HG02678 (cell line): ENCODE results near the gene KCNJ14.

Source experiments
- ATAC-seq: cut with Tn5 transposase; IDR thresholded peaks from one replicate; pipeline ENCODE4 v1.9.1; 2021; ENCODE audit warnings: mild to moderate bottlenecking, moderate library complexity; ENCODE audit not compliant: unreplicated experiment

Gene KCNJ14

GRCh38 chr19:48455171-48455907 lies at the start of gene KCNJ14:
Gene KCNJ14 (plus strand): TSS chr19:48455574. CDS start chr19:48461725, 6,151 bp downstream.
- ATAC-seq = no peak

- no peak for ATAC-seq
These were observed 49.5 kb upstream of the KCNJ14 start for GRCh38 chr19:48405850-48406249.

DNA sequence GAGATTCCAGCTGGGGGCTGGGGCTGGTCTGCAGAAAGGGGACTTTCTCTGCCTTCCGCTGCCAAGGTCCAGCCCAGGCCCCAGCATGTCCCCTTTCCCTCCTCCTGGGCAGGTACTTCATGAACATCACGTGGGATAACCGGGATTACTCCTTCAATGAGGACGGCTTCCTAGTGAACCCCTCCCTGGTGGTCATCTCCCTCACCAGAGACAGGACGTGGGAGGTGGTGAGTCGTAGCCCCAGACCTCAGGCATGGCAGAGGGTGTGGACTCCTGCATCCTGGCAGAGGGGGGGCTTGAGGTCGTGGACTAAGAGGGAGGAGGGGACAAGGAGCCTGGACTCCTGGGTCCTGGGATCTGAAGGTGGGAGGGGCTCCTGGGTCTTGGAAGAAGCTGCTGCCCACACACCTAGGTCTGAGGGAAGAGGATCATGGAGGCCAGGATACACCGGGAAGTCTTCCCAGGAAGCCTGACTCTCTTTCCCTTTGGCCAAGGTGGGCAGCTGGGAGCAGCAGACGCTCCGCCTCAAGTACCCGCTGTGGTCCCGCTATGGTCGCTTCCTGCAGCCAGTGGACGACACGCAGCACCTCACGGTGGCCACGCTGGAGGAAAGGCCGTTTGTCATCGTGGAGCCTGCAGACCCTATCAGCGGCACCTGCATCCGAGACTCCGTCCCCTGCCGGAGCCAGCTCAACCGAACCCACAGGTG lies 41.3 kb upstream of the KCNJ14 start:
- ATAC-seq = no peak

GRCh38 chr19:48415395-48415794 lies 40.0 kb upstream of the KCNJ14 start:
- ATAC-seq = no peak

GRCh38 chr19:48415806-48416221 lies 39.6 kb upstream of the KCNJ14 start:
- ATAC-seq = no peak

- no peak for ATAC-seq
These were observed 38.0 kb upstream of the KCNJ14 start for GRCh38 chr19:48417421-48417820.

DNA sequence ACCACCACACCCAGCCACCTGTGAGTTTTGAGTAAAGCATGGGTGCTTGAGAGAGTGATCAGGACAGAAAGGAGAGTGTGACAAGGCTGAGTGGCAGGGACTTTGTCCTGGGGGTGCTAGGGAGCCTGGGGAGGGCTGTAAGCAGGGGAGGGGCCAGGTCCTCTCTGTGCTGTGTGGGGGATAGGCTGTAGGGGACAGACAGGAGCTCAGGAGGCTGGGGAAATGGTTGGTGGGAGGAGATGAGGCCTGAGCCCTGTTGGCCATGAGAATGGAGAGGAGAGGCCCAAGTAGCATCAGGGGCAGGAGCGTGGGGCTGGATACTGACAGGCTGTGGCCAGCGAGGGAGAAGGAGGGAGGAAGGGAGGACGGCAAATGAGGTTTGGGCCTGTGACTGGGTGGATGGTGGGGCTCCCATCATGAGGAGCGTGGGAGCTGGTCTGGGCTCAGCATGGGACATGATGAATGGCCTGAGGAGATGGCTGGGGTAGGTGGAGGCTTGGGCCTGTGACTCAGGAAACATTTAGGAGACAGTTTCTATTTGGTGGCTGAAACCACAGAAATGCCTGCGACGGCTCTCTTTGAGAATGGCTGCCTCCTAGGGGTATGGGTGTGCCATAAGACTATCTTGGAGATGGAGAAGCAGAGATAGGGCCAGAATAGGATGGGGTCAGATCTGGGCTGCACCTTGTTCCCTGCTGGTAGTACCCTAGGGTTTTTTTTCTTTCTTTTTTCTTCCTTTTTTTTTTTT lies 36.9 kb upstream of the KCNJ14 start:
- no peak for ATAC-seq

GRCh38 chr19:48419158-48419920 lies 36.0 kb upstream of the KCNJ14 start:
- ATAC-seq = peak; percentile 85

- no peak for ATAC-seq
These were observed 33.8 kb upstream of the KCNJ14 start for GRCh38 chr19:48421548-48421947.

DNA sequence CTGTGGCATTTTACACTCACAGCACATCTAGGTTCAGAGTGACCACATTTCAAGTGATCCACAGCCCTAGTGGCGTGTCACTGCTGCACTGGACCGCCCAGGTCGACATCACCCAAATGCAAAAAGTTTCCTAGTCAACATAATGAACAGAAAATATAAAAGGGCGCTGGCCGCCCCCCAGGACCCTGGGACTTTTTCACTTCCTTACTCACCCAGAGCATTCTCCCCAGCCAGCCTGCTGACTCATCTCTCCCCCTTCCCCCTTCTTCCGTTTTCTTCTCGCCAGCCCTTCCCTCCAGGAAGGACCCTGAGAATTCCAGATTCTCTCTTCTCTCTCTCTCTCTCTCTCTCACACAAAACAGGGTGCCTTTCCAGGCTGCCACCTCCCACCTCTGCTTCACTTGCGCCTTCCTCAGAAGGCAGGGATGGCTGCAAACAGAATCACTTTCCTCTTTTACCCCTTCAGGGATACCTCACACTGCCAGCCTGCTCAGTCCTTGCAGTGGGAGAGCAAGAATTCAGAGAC lies 30.6 kb upstream of the KCNJ14 start:
- ATAC-seq = no peak

DNA sequence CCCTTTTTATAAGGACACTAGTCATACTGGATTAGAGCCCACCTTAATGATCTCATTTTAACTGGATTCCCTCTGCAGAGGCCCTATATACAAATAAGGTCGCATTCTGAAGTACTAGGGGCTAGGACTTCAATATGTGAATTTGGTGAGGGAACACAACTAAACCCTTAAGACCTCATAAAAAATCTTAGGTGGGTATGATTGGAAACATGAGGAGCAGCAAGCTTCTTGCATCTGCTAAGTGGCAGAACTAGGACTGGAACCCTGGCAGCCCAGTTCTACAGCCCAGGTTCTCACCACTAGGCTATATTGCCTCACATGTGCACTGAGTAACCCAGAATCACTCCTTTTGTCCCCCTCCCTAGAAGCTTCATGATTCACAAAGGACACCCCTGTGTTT lies 26.7 kb upstream of the KCNJ14 start:
- ATAC-seq = no peak

DNA sequence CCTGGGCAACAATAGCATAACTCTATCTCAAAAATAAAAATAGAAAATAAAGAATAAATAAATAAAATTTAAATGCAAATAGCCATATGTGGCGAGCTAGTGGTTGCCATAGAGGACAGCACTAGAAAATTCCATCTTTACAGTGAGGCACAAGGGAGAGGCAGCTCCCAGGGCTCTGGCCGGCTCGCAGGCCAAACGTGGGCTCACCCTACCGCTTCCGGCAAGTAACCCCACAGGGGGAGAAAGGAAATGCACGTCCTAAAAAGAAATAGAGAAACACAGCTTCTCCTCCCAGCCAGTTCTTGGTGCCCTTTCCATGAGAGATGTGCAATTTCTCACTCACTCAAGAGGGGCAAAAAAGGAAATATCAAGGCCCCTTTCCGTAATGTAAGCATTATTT lies 22.0 kb upstream of the KCNJ14 start:
- no peak for ATAC-seq

GRCh38 chr19:48436586-48436985 lies 18.8 kb upstream of the KCNJ14 start:
- no peak for ATAC-seq

DNA sequence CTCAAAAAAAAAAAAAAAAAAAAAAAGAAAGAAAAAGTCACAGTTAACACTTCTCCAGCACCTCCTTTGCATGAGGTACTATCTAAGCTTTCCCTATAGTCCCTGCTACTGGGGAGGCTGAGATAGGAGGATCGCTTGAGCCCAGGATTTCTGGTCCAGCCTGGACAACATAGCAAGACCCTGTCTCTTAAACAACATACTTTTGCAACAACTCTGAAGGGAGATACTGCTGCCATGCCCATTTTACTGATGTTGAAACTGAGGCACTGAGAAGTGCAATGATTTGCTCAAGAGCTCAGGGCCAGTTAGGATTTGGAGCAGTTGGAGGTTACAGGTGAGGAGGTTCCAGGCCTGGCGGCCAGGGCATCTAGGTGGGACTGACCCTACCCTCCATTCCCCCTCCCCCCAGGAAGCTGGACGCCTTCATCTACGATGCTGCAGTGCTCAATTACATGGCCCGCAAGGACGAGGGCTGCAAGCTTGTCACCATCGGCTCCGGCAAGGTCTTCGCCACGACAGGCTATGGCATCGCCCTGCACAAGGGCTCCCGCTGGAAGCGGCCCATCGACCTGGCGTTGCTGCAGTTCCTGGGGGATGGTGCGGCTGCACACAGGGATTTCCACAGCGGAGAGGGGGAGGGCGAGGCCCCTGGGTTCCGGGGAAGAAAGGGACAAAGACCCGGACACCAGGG lies 13.9 kb upstream of the KCNJ14 start:
- no peak for ATAC-seq

- no peak for ATAC-seq
These were observed 13.0 kb upstream of the KCNJ14 start for GRCh38 chr19:48442116-48443035.

DNA sequence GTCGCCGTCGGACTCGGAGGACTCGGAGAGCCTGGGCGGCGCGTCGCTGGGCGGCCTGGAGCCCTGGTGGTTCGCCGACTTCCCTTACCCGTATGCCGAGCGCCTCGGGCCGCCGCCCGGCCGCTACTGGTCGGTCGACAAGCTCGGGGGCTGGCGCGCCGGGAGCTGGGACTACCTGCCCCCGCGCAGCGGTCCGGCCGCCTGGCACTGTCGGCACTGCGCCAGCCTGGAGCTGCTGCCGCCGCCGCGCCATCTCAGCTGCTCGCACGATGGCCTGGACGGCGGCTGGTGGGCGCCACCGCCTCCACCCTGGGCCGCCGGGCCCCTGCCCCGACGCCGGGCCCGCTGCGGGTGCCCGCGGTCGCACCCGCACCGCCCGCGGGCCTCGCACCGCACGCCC lies 12.1 kb upstream of the KCNJ14 start:
- no peak for ATAC-seq

GRCh38 chr19:48443731-48444128 lies 11.6 kb upstream of the KCNJ14 start:
- no peak for ATAC-seq

DNA sequence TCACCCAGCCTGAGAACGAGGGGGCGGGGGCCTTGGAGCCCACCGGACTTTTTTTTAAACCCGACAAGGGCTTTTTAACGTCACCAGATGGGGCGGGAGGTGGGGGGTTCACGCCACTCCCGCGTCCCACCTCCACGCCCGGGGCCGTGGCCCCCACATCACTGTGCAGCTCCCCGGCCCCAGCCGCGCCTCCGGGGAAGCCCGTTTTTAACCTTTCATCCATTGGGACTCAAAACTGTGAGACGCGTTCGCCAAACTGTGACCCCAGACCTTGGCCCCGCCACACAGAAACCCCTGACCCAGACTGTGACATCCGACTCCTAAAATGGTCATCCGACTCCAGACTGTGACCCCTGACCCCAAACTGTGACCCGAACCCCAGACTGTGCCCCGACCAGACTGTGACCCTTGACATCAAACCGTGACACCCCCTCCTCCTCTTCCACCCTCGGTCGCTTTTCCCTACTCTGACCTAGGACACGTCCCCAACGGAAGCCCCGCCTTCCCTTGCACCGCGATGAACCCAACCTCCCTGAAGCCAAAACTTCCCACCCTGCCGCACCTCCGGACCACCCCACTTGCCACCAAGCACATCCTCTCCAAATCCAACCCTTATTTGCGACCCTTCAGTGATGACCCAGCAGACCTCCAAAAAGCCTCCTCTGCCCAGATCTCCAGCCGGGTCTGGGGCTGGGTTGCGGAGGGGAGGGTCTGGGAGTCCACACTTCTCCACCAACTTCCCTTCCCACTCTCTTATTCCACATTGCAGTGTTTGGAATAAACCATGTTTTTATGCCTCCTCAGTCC lies 11.0 kb upstream of the KCNJ14 start:
- no peak for ATAC-seq

- no peak for ATAC-seq
These were observed 10.5 kb upstream of the KCNJ14 start for GRCh38 chr19:48444936-48445200.
